ENCODE measurements around the gene HYCC1. TPM values are rescaled to one million over a fixed set of nuclear protein-coding genes. Genes with fewer than 3 reads are reported as not detected.

Gene HYCC1
- total RNA-seq, 4 donors from 2014 or later, result 8.3 to 22.6 (median 12.7) TPM

DNA sequence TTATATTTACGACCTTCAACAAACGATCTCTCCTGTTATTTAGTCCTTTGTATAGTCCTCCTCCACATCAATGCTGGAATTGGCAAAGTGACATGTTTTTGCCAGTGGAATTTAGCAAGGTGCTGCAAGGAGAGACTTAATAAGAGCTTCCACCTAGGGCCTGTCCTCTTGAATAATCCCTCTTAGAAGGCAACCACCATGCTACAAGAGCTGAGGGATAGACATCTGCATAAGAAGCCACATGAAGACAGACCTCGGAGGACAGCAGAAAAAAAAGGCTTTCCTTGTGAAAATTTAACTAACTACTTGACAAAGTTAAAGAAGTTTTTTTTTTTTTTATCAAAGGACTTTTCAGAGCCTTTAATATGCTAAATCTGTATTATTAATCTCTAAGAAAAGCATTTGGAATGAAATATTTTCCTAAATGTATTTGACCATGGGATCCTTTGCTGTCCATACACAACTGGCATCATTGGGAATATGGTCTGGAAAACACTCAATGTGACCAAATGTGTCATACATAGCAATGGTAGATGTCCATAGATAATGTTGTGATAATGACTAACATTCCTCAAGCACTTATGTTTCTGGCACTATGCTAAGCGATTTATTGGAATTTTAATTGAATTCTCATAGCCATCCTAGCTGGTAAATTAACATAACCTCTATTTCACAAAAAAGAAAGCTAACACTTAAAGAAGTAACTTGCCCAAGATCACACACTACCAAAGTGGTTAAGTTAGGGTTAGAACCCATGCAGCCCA is 13.2 kb downstream of the HYCC1 start:
- H3K36me3 ChIP-seq, result no peaks in the 10 kb centered on the region
- WGBS, result 88% methylated on average over 4 of the region's 4 CpGs
- H3K4me1 ChIP-seq, result peaks cover 13% of the 10 kb centered on the region
- no peak for TF ChIP-seq EP300 (IDR thresholded peaks at IDR 0.05)
- TF ChIP-seq POLR2AphosphoS5 (IDR thresholded peaks at IDR 0.05), result no peak
- TF ChIP-seq, protein P1, sequence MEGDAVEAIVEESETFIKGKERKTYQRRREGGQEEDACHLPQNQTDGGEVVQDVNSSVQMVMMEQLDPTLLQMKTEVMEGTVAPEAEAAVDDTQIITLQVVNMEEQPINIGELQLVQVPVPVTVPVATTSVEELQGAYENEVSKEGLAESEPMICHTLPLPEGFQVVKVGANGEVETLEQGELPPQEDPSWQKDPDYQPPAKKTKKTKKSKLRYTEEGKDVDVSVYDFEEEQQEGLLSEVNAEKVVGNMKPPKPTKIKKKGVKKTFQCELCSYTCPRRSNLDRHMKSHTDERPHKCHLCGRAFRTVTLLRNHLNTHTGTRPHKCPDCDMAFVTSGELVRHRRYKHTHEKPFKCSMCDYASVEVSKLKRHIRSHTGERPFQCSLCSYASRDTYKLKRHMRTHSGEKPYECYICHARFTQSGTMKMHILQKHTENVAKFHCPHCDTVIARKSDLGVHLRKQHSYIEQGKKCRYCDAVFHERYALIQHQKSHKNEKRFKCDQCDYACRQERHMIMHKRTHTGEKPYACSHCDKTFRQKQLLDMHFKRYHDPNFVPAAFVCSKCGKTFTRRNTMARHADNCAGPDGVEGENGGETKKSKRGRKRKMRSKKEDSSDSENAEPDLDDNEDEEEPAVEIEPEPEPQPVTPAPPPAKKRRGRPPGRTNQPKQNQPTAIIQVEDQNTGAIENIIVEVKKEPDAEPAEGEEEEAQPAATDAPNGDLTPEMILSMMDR (IDR thresholded peaks at IDR 0.05), result no peak
- TF ChIP-seq POLR2A (IDR thresholded peaks at IDR 0.05), result no peak
- no peaks in the 10 kb centered on the region for H3K9me3 ChIP-seq
- no peak overlapping the region for H3K4me3 ChIP-seq
- no peak overlapping the region for H3K27ac ChIP-seq
- DNase-seq (ENCODE audit: low spot score in 2 of 2), result no peak
- H3K27me3 ChIP-seq, result no peaks in the 10 kb centered on the region

DNA sequence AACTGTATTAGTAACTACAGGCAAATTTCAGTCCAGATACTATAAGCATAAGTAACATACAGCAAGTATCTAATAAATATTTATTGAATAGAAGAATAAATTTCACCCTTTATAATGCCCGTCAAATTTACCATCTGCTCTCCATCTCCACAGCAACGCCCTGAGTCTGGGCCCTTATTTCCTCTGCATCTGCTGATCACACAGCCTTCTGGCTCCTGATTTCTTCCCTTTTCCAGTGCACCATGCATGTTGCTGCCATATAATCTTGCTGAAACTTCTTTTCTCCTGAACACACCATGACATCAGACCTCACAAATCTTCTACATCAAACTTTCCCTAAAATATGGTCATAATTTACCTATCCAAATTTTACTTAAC is 15.4 kb downstream of the HYCC1 start:
- 72% methylated on average over 2 of the region's 2 CpGs for WGBS
- TF ChIP-seq POLR2AphosphoS5 (IDR thresholded peaks at IDR 0.05) (no peak), EP300 (IDR thresholded peaks at IDR 0.05) (no peak), POLR2A (IDR thresholded peaks at IDR 0.05) (no peak)
- TF ChIP-seq, protein P1 (IDR thresholded peaks at IDR 0.05), result no peak

DNA sequence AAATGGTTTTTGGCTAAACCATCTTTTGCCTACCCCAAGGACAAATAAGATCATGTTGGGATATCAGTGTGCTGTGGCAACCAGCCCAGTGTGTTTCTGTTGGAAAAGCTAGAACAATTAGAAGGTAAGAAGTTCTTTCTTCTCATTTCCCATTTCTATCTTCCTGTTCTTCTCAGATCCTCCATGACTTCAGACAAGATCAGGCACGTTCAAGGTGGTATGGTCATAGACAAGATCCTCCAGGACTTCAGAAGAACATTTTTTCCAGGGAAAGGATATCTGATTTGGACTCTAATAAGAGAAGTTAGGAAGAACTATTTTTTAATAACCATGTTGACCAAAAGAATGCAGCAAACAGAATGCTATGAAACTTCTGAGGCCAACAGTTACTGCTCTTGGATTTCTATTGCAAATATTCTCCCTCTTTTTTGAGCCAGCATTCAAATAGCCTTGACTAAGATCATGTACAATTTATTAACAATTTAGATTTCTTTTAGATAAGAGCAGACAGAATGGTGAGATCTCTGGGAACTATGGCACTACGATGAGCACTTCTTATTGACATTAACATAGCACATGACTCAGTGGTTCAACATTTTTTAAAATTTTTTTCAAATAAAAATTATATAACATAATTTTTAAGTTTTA is 15.9 kb downstream of the HYCC1 start:
- Histone ChIP-seq H3K4me3 (no peak overlapping the region), H3K4me1 (peaks cover 9% of the 10 kb centered on the region), H3K36me3 (no peaks in the 10 kb centered on the region), H3K9me3 (no peaks in the 10 kb centered on the region), H3K27me3 (no peaks in the 10 kb centered on the region), H3K27ac (no peak overlapping the region)
- TF ChIP-seq POLR2AphosphoS5 (IDR thresholded peaks at IDR 0.05), result no peak
- WGBS, result 77% methylated on average over 2 of the region's 2 CpGs
- no peak for DNase-seq (ENCODE audit: low spot score in 2 of 2)

More for the DNA sequence above, 15.4 kb downstream of the HYCC1 start:
- H3K9me3 ChIP-seq, result no peaks in the 10 kb centered on the region
- DNase-seq (ENCODE audit: low spot score in 2 of 2), result no peak
- no peak overlapping the region for H3K27ac ChIP-seq
- H3K36me3 ChIP-seq, result no peaks in the 10 kb centered on the region
- H3K27me3 ChIP-seq, result no peaks in the 10 kb centered on the region
- peaks cover 11% of the 10 kb centered on the region for H3K4me1 ChIP-seq
- H3K4me3 ChIP-seq, result no peak overlapping the region

DNA sequence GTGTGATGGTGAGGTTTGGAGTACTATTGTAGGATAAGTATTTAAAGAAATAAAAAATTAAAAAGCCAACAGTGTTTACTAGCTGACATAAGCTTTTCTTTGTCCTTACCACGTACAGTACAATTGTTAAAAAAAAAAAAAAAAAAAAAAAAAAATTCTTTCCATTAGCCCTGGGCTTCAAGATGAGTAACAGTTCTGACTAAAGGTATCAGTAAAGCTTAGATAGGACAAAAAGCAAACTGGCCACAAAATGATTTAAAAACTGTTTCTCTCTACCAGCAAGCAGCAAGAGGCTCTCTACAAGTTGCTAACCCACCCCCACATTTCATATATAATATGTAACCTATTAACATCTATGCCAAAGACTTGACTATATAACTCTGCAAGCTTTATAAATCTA is 17.5 kb downstream of the HYCC1 start:
- WGBS, result 31% methylated on average over 1 of the region's 1 CpG
- DNase-seq (ENCODE audit: low spot score in 2 of 2), result no peak
- H3K4me1 ChIP-seq, result peaks cover 7% of the 10 kb centered on the region
- TF ChIP-seq, protein P1 (IDR thresholded peaks at IDR 0.05), result no peak
- TF ChIP-seq POLR2AphosphoS5 (IDR thresholded peaks at IDR 0.05) (no peak), POLR2A (IDR thresholded peaks at IDR 0.05) (no peak), EP300 (IDR thresholded peaks at IDR 0.05) (no peak)
- H3K9me3 ChIP-seq, result no peaks in the 10 kb centered on the region
- H3K36me3 ChIP-seq, result no peaks in the 10 kb centered on the region
- H3K27me3 ChIP-seq, result no peaks in the 10 kb centered on the region
- no peak overlapping the region for H3K27ac ChIP-seq
- no peak overlapping the region for H3K4me3 ChIP-seq

DNA sequence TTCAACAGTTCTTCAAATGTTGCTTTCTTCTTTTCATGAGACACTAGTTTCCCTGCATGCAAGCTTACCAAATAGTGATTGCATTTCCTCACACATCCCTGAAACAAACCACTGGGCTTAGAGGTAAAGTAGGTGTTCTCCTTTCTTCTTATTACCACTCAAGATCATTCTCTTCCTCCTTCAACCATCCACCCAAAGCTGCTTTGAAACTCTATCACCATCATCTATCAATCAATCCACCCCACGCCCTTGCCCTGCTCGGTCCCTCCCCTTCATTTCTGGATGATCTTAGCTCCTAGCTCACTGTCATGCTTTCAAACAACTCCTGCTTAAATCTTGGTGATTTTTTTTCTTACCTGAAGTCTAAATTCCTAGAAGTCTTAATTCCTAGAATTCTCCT is 18.9 kb downstream of the HYCC1 start:
- WGBS, result 96% methylated on average over 2 of the region's 2 CpGs
- Histone ChIP-seq H3K27ac (no peak overlapping the region), H3K27me3 (no peaks in the 10 kb centered on the region), H3K9me3 (no peaks in the 10 kb centered on the region), H3K4me3 (no peak overlapping the region), H3K4me1 (peaks cover 3% of the 10 kb centered on the region), H3K36me3 (no peaks in the 10 kb centered on the region)
- TF ChIP-seq POLR2A (IDR thresholded peaks at IDR 0.05), result no peak
- no peak for DNase-seq (ENCODE audit: low spot score in 2 of 2)

All from suprapubic skin (tissue), 4 donors.